Sigmoid colon (tissue), 7 donors: ENCODE data around the gene LGALS8. TPM values are rescaled to one million over a fixed set of nuclear protein-coding genes. Genes with fewer than 3 reads are reported as not detected.
"Not testable (repeated sequence)": the region's sequence is repeated elsewhere in the genome, so short reads cannot be mapped to it uniquely, and the experiment has no call there.

ENCODE experiments used
- DNase-seq: peaks from one replicate; pipeline ENCODE4 v3.0.0-alpha.2; 2019
- H3K27ac ChIP-seq, 4 donors: fragments of 200-600 bp; sonication (generic); one replicate each; pipeline ENCODE4 v1.5.1; 2016 to 2019; ENCODE audit warnings: mild to moderate bottlenecking in 1 of 4
- H3K27me3 ChIP-seq, 3 donors: fragments of 200-600 bp; sonication (generic); one replicate each; pipeline ENCODE4 v1.5.1; 2019; ENCODE audit warnings: mild to moderate bottlenecking in 1 of 3
- H3K36me3 ChIP-seq, 4 donors: fragments of 200-600 bp; sonication (generic); one replicate each; pipeline ENCODE4 v1.5.1; 2016 to 2019
- H3K4me1 ChIP-seq, 4 donors: fragments of 200-600 bp; sonication (generic); one replicate each; pipeline ENCODE4 v1.5.1; 2017 to 2019
- H3K4me3 ChIP-seq, 4 donors: fragments of 200-600 bp; sonication (generic); one replicate each; pipeline ENCODE4 v1.5.1; 2017 to 2019; ENCODE audit warnings: mild to moderate bottlenecking in 2 of 4, moderate library complexity in 1 of 4
- H3K9me3 ChIP-seq, 4 donors: fragments of 200-600 bp in 3 of 4; sonication (generic) in 3 of 4; one replicate each; pipeline versions ENCODE4 v1.5.1 to v1.6.1; 2013 to 2019
- EP300 ChIP-seq, 4 donors: sonication (generic); formaldehyde crosslinking; IDR thresholded peaks; one replicate each; pipeline ENCODE4 v1.6.1; 2017; ENCODE audit warnings: antibody characterized with exemption in 4 of 4
- POLR2A ChIP-seq, 2 donors: fragments of 450-650 bp; IDR thresholded peaks; one replicate each; pipeline ENCODE4 v1.6.1; 2016; ENCODE audit warnings: antibody characterized with exemption in 2 of 2, mild to moderate bottlenecking in 2 of 2, moderate library complexity in 2 of 2
- POLR2AphosphoS5 ChIP-seq, 4 donors: sonication (generic); formaldehyde crosslinking; IDR thresholded peaks; one replicate each; pipeline ENCODE4 v1.6.1; 2017; ENCODE audit warnings: antibody characterized with exemption in 4 of 4
- WGBS, 2 donors: extraction: QIAGEN DNeasy Blood & Tissue Kit; methylation state at CpG; one replicate each; pipeline ENCODE4 v1.1.7; 2013; 5-methylcytosine and 5-hydroxymethylcytosine counted together
- intact Hi-C: fragments of 100-400 bp; cut with DNase I; formaldehyde crosslinking; loops from one replicate; pipeline ENCODE4 v1.15.1; 2023
- polyA plus RNA-seq, 3 donors: library from polyadenylated mRNA; stranded (reverse); fragments of 200-250 nt; gene quantifications; one replicate each; pipeline ENCODE4 v1.2.3, GENCODE V29; 2013
- total RNA-seq, 4 donors: library from RNA; depleted of rRNA; stranded (reverse); fragments of >200 nt; gene quantifications; one replicate each; pipeline ENCODE4 v1.1.0, GENCODE V29; 2016
- TF ChIP-seq, protein P1 (sequence below), 4 experiments: fragments of 450-650 bp in 3 of 4; fragments of 200-600 bp in 1 of 4; IDR thresholded peaks; one replicate each; pipeline ENCODE4 v1.5.1; 2016 to 2019; ENCODE audit warnings: antibody characterized with exemption in 4 of 4, mild to moderate bottlenecking in 3 of 4, moderate library complexity in 2 of 4
- donor health status: healthy with polysubstance abuse.
- donor health status: Bipolar disorder and iron deficiency.
- donor health status: healthy.

LGALS8 gene
- total and polyA plus RNA-seq, 7 donors, result 11.4 to 86.4 (median 40.3) TPM

DNA sequence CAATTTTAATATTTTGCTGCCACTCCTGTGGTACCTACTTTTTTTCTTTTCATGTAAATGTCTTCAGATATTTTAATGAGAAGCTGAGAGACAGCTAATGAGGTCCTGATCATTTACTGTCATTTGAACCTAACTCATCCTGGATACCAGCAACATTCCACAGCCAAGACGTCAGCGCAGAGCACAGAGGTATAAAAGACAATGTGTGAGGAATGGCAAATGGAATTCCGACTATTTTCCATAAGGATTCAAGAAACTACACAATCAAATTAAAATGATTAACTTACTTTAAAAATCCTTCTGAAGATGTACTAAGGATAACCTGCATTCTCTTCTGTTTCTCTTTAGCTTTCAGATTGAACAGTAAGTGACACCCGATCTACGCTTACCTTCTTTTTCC, 41.7 kb downstream of the LGALS8 start:
- peaks cover 24 to 95% (median 46%) of the 10 kb centered on the region in 4 donors for H3K36me3 ChIP-seq
- WGBS, 2 donors, result 95 to 96% methylated on average over 5 of the region's 5 CpGs
- TF ChIP-seq EP300 (IDR thresholded peaks at IDR 0.05) (no peak), POLR2A (IDR thresholded peaks at IDR 0.05) (no peak), POLR2AphosphoS5 (IDR thresholded peaks at IDR 0.05) (no peak)
- TF ChIP-seq, protein P1, sequence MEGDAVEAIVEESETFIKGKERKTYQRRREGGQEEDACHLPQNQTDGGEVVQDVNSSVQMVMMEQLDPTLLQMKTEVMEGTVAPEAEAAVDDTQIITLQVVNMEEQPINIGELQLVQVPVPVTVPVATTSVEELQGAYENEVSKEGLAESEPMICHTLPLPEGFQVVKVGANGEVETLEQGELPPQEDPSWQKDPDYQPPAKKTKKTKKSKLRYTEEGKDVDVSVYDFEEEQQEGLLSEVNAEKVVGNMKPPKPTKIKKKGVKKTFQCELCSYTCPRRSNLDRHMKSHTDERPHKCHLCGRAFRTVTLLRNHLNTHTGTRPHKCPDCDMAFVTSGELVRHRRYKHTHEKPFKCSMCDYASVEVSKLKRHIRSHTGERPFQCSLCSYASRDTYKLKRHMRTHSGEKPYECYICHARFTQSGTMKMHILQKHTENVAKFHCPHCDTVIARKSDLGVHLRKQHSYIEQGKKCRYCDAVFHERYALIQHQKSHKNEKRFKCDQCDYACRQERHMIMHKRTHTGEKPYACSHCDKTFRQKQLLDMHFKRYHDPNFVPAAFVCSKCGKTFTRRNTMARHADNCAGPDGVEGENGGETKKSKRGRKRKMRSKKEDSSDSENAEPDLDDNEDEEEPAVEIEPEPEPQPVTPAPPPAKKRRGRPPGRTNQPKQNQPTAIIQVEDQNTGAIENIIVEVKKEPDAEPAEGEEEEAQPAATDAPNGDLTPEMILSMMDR (IDR thresholded peaks at IDR 0.05), result no peak

DNA sequence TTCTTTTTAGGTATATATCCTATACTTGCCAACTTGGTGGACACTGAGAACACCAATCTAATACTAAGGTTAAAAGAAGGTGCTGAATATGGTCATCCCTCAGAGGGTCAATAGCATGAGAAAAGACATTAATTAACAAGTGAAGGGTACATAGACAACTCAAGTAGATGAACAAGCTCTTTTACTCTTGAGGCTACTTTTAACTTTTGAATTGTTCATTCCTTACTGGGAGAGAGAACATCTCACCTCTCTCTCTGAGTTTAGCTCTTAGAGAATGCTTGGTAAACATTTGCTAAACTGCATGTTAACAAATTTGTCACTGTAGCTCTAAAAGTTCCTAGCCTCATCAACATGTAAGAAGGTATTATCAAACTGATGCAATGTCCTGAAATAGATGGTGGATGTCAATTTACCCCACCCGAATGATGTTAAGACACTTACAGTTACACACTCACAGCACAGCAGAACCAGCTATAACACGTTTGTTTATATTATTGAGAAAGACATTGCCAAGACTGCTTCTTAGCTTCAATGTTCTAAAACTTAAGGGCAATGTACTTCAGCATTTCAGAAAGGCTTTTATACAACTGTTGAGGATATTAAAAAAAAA, 44.6 kb downstream of the LGALS8 start:
- H3K36me3 ChIP-seq, result peaks cover 36 to 100% (median 56%) of the 10 kb centered on the region in 4 donors
- no peak overlapping the region for H3K27ac ChIP-seq
- H3K9me3 ChIP-seq, result no peaks in the 10 kb centered on the region
- H3K27me3 ChIP-seq, result no peaks in the 10 kb centered on the region
- H3K4me3 ChIP-seq, result no peak overlapping the region
- DNase-seq, result no peak
- no peaks in the 10 kb centered on the region for H3K4me1 ChIP-seq
- 80 to 84% methylated on average over 2 of the region's 2 CpGs for WGBS, 2 donors
- TF ChIP-seq, protein P1 (IDR thresholded peaks at IDR 0.05), result no peak
- TF ChIP-seq EP300 (IDR thresholded peaks at IDR 0.05) (no peak), POLR2AphosphoS5 (IDR thresholded peaks at IDR 0.05) (no peak), POLR2A (IDR thresholded peaks at IDR 0.05) (no peak)
- intact Hi-C loops, result no loop called here

More for the DNA sequence above, 41.7 kb downstream of the LGALS8 start:
- intact Hi-C loops, result no loop called here
- Histone ChIP-seq H3K4me1 (no peaks in the 10 kb centered on the region), H3K27ac (no peak overlapping the region), H3K9me3 (no peaks in the 10 kb centered on the region), H3K27me3 (no peaks in the 10 kb centered on the region), H3K4me3 (no peak overlapping the region)
- DNase-seq, result no peak

DNA sequence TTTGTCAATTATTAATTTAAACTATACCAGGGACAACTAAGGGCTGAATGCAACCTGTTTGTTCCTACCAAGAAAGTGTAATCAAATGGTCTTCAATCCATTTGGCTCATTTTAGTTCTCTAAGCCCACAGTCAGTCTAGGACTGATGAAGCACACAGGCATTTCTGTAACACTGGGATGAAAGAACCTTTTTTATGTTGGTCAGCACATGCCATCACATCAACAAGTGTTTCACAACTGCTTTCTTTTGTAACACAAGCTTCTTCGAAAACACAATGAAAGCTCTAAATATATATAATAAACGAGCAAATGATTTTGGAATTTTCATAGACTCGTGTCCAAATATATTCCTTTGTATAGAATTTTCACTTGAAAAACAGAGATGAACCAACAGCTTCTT, 51.7 kb downstream of the LGALS8 start:
- Histone ChIP-seq H3K4me3 (no peak overlapping the region), H3K4me1 (no peaks in the 10 kb centered on the region), H3K9me3 (no peaks in the 10 kb centered on the region), H3K27me3 (no peaks in the 10 kb centered on the region), H3K27ac (no peak overlapping the region), H3K36me3 (peaks cover 19 to 100% (median 23%) of the 10 kb centered on the region in 4 donors)
- intact Hi-C loops, result no loop called here
- no peak for TF ChIP-seq EP300 (IDR thresholded peaks at IDR 0.05)
- TF ChIP-seq, protein P1 (IDR thresholded peaks at IDR 0.05), result no peak
- TF ChIP-seq POLR2A (IDR thresholded peaks at IDR 0.05), result no peak
- no peak for TF ChIP-seq POLR2AphosphoS5 (IDR thresholded peaks at IDR 0.05)
- WGBS, 2 donors, result 92 to 96% methylated on average over 3 of the region's 3 CpGs
- DNase-seq, result no peak

DNA sequence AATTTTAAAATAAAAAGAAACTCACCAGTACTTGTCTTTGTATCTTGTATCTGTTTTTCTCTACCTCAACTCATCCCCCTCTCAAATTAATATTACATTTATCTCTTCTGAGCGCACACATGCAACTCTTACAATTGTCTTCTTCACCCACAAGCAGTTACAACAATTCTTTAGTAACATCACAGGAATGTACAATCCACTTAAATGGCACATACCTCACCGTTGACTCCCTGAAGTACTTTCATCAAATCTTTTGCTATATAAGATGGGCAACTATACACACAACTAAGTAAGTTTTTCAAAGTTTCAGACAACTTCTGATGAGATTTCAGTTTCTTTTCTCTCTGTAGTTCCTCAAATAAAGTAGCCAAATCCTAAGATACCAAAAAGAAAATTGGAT, 52.2 kb downstream of the LGALS8 start:
- TF ChIP-seq, protein P1 (IDR thresholded peaks at IDR 0.05), result no peak
- H3K36me3 ChIP-seq, result peaks cover 17 to 100% (median 21%) of the 10 kb centered on the region in 4 donors

DNA sequence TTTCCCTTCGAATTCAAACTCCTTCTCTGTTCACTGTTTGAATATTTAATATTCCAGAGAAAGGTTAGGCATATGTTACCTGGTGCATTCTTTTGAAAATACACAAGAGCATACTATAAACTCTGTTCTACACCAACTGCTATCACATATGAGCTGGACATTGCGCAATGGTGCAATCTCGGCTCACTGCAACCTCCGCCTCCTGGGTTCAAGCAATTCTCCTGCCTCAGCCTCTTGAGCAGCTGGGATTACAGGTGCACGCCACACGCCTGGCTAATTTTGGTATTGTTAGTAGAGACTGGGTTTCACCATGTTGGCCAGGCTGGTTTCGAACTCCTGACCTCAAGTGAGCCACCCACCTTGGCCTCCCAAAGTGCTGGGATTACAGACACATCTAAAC, 53.3 kb downstream of the LGALS8 start:
- WGBS, 2 donors, result 87 to 88% methylated on average over 7 of the region's 7 CpGs
- DNase-seq, H3K4me3 ChIP-seq, H3K27me3 ChIP-seq, H3K9me3 ChIP-seq, intact Hi-C loops, H3K4me1 ChIP-seq, H3K27ac ChIP-seq: not testable (repeated sequence)
- peaks cover 7 to 100% (median 18%) of the 10 kb centered on the region in 4 donors for H3K36me3 ChIP-seq

More for the DNA sequence above, 52.2 kb downstream of the LGALS8 start:
- Histone ChIP-seq H3K27ac (no peak overlapping the region), H3K4me1 (no peaks in the 10 kb centered on the region), H3K4me3 (no peak overlapping the region), H3K27me3 (no peaks in the 10 kb centered on the region), H3K9me3 (no peaks in the 10 kb centered on the region)
- DNase-seq, result no peak
- WGBS, 2 donors, result 62 to 65% methylated on average over 2 of the region's 2 CpGs
- intact Hi-C loops, result no loop called here
